Stimulated activated naive CD8-positive, alpha-beta T cell treated with anti-CD3 and anti-CD28 coated beads, Interleukin-15, Interleukin-2, amounts not matched to agents 100 U/mL and 50 U/mL, for 24 hours (primary cell): ENCODE results near the gene PWWP2B.

Experiments
- ATAC-seq: fragments of 150-1000 bp; cut with Tn5 transposase; one replicate; pipeline ENCODE4 v1.10.0; 2021
- DNase-seq: peaks from one replicate; pipeline ENCODE4 v3.0.0; 2021

Gene PWWP2B

GRCh38 chr10:132407243-132407746, 10.3 kb downstream of the PWWP2B start:
- no peak for DNase-seq
- no peak for ATAC-seq

GRCh38 chr10:132407846-132408278, 10.9 kb downstream of the PWWP2B start:
- ATAC-seq (no peak), DNase-seq (no peak)

- ATAC-seq (no peak), DNase-seq (no peak)
Measured at GRCh38 chr10:132408367-132408781, 11.4 kb downstream of the PWWP2B start.

GRCh38 chr10:132408823-132409666, 12.0 kb downstream of the PWWP2B start:
- ATAC-seq = no peak
- no peak for DNase-seq

- DNase-seq (no peak), ATAC-seq (no peak)
Measured at GRCh38 chr10:132409667-132410028, 12.6 kb downstream of the PWWP2B start.

- ATAC-seq (no peak), DNase-seq (no peak)
Measured at GRCh38 chr10:132410056-132410778, 13.2 kb downstream of the PWWP2B start.

- ATAC-seq (no peak), DNase-seq (no peak)
Measured at GRCh38 chr10:132410779-132411532, 14.0 kb downstream of the PWWP2B start.

- ATAC-seq = no peak
- DNase-seq = no peak
Measured at GRCh38 chr10:132411561-132412253, 14.7 kb downstream of the PWWP2B start.

GRCh38 chr10:132412316-132413192, 15.6 kb downstream of the PWWP2B start:
- ATAC-seq (no peak), DNase-seq (no peak)

- DNase-seq (no peak), ATAC-seq (no peak)
Measured at GRCh38 chr10:132413226-132414205, 16.5 kb downstream of the PWWP2B start.

- no peak for DNase-seq
- ATAC-seq = no peak
Measured at GRCh38 chr10:132414402-132415016, 17.5 kb downstream of the PWWP2B start.

- no peak for DNase-seq
- no peak for ATAC-seq
Measured at GRCh38 chr10:132415255-132415654, 18.3 kb downstream of the PWWP2B start.

GRCh38 chr10:132415956-132416355, 19.0 kb downstream of the PWWP2B start:
- ATAC-seq (no peak), DNase-seq (no peak)

- no peak for DNase-seq
- ATAC-seq = no peak
Measured at GRCh38 chr10:132416566-132417256, 19.7 kb downstream of the PWWP2B start.

GRCh38 chr10:132417257-132417910, 20.4 kb downstream of the PWWP2B start:
- no peak for DNase-seq
- no peak for ATAC-seq

- DNase-seq (no peak), ATAC-seq (no peak)
Measured at GRCh38 chr10:132417957-132418441, 21.0 kb downstream of the PWWP2B start.

- ATAC-seq (no peak), DNase-seq (no peak)
Measured at GRCh38 chr10:132418527-132419416, 21.8 kb downstream of the PWWP2B start.
